Gastrocnemius medialis (tissue), 4 donors: ENCODE results near the gene CDC14B.

Source experiments
- POLR2A ChIP-seq, 2 donors: fragments of 450-650 bp; IDR thresholded peaks; one replicate each; pipeline ENCODE4 v1.6.1; 2017; ENCODE audit warnings: antibody characterized with exemption in 2 of 2, mild to moderate bottlenecking in 2 of 2, moderate library complexity in 2 of 2
- TF ChIP-seq, protein P1 (sequence below), 5 experiments: fragments of 450-650 bp in 3 of 5; fragments of 200-600 bp in 2 of 5; sonication (generic) in 2 of 5; IDR thresholded peaks in 4 of 5; conservative IDR thresholded peaks in 1 of 5; 1 replicate in 4 of 5; 2 replicates in 1 of 5; pipeline ENCODE4 v1.5.1; 2016 to 2019; ENCODE audit warnings: antibody characterized with exemption in 5 of 5, mild to moderate bottlenecking in 3 of 5, moderate library complexity in 3 of 5

DNA sequence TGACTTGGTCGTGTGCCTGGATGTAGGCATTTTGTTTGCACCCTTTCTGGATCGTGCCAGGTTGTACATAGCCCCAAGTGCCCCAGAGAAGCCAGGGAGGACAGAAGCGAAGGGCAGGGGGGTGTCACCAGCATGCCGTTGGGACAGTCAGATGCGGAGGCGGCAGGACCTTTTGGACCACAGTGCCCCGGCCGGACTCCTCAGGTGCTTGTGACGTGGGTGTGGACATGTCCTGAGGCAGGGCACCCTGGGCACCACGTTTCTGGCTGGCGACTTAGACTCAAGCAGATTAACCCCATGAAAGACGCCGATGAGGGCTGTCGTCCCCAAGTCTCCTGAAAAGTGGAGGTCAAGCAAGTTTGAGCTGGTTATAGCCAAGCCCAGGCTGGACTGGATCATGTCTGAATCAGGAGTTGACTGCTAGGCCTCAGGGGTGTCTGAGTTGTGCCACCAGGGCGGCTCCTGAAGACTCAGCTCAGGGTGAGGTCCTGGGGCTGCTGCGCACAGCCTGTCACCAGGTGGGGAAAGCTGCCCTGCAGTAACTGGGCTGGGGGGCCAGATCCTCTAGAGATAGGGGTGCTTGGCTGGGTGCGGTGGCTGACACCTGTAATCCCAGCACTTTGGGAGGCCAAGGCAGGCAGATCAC lies 127.6 kb downstream of the CDC14B start:
- TF ChIP-seq, protein P1, sequence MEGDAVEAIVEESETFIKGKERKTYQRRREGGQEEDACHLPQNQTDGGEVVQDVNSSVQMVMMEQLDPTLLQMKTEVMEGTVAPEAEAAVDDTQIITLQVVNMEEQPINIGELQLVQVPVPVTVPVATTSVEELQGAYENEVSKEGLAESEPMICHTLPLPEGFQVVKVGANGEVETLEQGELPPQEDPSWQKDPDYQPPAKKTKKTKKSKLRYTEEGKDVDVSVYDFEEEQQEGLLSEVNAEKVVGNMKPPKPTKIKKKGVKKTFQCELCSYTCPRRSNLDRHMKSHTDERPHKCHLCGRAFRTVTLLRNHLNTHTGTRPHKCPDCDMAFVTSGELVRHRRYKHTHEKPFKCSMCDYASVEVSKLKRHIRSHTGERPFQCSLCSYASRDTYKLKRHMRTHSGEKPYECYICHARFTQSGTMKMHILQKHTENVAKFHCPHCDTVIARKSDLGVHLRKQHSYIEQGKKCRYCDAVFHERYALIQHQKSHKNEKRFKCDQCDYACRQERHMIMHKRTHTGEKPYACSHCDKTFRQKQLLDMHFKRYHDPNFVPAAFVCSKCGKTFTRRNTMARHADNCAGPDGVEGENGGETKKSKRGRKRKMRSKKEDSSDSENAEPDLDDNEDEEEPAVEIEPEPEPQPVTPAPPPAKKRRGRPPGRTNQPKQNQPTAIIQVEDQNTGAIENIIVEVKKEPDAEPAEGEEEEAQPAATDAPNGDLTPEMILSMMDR (IDR thresholded peaks at IDR 0.05 in 4 of 5, conservative IDR thresholded peaks at IDR 0.05 in 1 of 5), result no peak
- TF ChIP-seq POLR2A (IDR thresholded peaks at IDR 0.05), result no peak
